ENCODE results near the gene EIF4G1.

DNA sequence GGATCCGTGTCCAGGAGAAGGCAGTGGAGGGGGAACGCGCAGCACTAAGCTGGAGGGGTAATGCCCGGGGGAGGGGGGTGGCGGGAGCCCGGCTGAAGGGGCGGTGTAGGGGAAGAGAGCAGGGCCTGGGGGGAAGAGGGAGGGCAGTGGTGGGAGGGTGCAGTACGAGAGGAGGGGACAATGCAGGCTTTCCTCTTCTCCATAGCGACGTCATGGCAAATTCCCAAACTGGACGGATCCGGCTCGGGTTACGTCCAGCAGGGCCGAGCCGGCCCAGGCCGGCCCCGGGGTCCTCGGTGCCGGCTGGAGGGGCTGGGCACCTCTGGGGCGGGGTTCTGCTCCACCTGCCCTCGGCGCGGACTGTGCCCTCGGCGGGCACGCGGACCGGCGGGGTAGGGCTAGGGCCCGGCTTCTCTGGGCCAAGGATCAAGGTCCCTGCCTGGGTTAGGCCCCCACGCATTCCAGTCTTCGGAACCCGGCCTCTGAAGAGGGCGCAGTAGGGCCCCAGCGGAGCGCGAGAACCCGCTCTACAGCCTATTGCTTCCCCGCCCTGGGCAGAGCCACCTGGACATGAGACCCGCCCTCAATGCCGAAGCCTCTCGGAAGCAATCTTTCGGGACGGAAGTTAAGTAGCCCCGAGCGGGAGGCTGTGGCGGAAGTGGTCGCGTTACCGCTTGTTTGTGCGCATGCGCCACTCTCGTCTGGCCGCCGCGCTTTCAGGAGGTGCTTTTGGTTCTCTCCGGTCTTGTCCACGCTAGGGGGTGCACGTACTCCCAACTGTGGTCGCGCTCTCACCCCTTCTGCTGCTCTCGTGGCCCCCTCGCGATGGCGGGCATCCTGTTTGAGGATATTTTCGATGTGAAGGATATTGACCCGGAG lies 48.5 kb downstream of the EIF4G1 start:
- TF ChIP-seq, protein P1, sequence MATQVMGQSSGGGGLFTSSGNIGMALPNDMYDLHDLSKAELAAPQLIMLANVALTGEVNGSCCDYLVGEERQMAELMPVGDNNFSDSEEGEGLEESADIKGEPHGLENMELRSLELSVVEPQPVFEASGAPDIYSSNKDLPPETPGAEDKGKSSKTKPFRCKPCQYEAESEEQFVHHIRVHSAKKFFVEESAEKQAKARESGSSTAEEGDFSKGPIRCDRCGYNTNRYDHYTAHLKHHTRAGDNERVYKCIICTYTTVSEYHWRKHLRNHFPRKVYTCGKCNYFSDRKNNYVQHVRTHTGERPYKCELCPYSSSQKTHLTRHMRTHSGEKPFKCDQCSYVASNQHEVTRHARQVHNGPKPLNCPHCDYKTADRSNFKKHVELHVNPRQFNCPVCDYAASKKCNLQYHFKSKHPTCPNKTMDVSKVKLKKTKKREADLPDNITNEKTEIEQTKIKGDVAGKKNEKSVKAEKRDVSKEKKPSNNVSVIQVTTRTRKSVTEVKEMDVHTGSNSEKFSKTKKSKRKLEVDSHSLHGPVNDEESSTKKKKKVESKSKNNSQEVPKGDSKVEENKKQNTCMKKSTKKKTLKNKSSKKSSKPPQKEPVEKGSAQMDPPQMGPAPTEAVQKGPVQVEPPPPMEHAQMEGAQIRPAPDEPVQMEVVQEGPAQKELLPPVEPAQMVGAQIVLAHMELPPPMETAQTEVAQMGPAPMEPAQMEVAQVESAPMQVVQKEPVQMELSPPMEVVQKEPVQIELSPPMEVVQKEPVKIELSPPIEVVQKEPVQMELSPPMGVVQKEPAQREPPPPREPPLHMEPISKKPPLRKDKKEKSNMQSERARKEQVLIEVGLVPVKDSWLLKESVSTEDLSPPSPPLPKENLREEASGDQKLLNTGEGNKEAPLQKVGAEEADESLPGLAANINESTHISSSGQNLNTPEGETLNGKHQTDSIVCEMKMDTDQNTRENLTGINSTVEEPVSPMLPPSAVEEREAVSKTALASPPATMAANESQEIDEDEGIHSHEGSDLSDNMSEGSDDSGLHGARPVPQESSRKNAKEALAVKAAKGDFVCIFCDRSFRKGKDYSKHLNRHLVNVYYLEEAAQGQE (IDR thresholded peaks at IDR 0.05; ENCODE audit: insufficient read depth in 1 of 2, low read depth in 2 of 2, low read length in 1 of 2), result no peak
- TF ChIP-seq, protein P2, sequence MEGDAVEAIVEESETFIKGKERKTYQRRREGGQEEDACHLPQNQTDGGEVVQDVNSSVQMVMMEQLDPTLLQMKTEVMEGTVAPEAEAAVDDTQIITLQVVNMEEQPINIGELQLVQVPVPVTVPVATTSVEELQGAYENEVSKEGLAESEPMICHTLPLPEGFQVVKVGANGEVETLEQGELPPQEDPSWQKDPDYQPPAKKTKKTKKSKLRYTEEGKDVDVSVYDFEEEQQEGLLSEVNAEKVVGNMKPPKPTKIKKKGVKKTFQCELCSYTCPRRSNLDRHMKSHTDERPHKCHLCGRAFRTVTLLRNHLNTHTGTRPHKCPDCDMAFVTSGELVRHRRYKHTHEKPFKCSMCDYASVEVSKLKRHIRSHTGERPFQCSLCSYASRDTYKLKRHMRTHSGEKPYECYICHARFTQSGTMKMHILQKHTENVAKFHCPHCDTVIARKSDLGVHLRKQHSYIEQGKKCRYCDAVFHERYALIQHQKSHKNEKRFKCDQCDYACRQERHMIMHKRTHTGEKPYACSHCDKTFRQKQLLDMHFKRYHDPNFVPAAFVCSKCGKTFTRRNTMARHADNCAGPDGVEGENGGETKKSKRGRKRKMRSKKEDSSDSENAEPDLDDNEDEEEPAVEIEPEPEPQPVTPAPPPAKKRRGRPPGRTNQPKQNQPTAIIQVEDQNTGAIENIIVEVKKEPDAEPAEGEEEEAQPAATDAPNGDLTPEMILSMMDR (IDR thresholded peaks at IDR 0.05), result peak; percentile 87
- TF ChIP-seq POLR2AphosphoS5 (IDR thresholded peaks at IDR 0.05; ENCODE audit: low read depth, low read length), result peak; percentile 99
